ENCODE results near the gene MOB1B. TPM values are rescaled to one million over a fixed set of nuclear protein-coding genes. Genes with fewer than 3 reads are reported as not detected.
"Not testable (repeated sequence)": the region's sequence is repeated elsewhere in the genome, so short reads cannot be mapped to it uniquely, and the experiment has no call there.

MOB1B gene
- total and polyA plus RNA-seq, 2 experiments from 2014 or later: 7.5 to 10.2 TPM

GRCh38 chr4:71009086-71009485 lies 106.9 kb downstream of the MOB1B start:
- DNase-seq: peak; percentile 74
- Histone ChIP-seq H3K4me1 (ENCODE audit: insufficient read depth) (peaks cover 21% of the 10 kb centered on the region), H3K9me2 (ENCODE audit: insufficient read depth) (no peaks in the 10 kb centered on the region), H3K27ac (peak overlapping the region; percentile 54), H3K36me3 (ENCODE audit: low read depth) (no peaks in the 10 kb centered on the region), H3F3A (ENCODE audit: insufficient read depth) (peaks cover 28% of the 10 kb centered on the region), H4K20me1 (ENCODE audit: insufficient read depth) (no peaks in the 10 kb centered on the region), H3K27me3 (replicated peaks; ENCODE audit: insufficient read depth) (no peaks in the 10 kb centered on the region), H3K4me3 (peak overlapping the region; percentile 11; the same call in 1 of the 2 replicates), H3K79me2 (ENCODE audit: insufficient read depth) (peaks cover 69% of the 10 kb centered on the region), H3K9ac (0 out of 2 replicates have a peak overlapping the region, but pooled peaks have one; percentile 7), H3K9me3 (ENCODE audit: low read depth) (no peaks in the 10 kb centered on the region), H3K4me2 (ENCODE audit: unreplicated experiment) (peak overlapping the region; percentile 63), H2AFZ (no peak overlapping the region)
- WGBS, 2 experiments (ENCODE audit: low coverage in 1 of 2, low lambda C conversion rate in 2 of 2, missing lambda C conversion rate in 2 of 2): 22 to 29% methylated on average over 3 of the region's 3 CpGs
- in situ Hi-C loops (cut with MboI): no loop called here
- TF ChIP-seq EZH2phosphoT487 (IDR thresholded peaks at IDR 0.05; ENCODE audit: insufficient read depth, low read depth): no peak
- TF ChIP-seq EZH2 (IDR thresholded peaks at IDR 0.05; ENCODE audit: insufficient read depth, poor library complexity, severe bottlenecking): no peak

GRCh38 chr4:71009890-71010588 lies 107.9 kb downstream of the MOB1B start:
- 0 to 4% methylated on average over 3 of the region's 3 CpGs for WGBS, 2 experiments (ENCODE audit: low coverage in 1 of 2, low lambda C conversion rate in 2 of 2, missing lambda C conversion rate in 2 of 2)
- Histone ChIP-seq H3K79me2 (ENCODE audit: insufficient read depth) (peaks cover 62% of the 10 kb centered on the region), H3K4me2 (ENCODE audit: unreplicated experiment) (peak overlapping the region; percentile 63), H3K27me3 (replicated peaks; ENCODE audit: insufficient read depth) (no peaks in the 10 kb centered on the region), H3K9ac (0 out of 2 replicates have a peak overlapping the region, but pooled peaks have one; percentile 7), H3K9me2 (ENCODE audit: insufficient read depth) (no peaks in the 10 kb centered on the region), H3K27ac (peak overlapping the region; percentile 54), H3K4me1 (ENCODE audit: insufficient read depth) (peaks cover 21% of the 10 kb centered on the region), H3K36me3 (ENCODE audit: low read depth) (no peaks in the 10 kb centered on the region), H3K9me3 (ENCODE audit: low read depth) (no peaks in the 10 kb centered on the region), H3K4me3 (peak overlapping the region; percentile 11; the same call in 1 of the 2 replicates), H3F3A (ENCODE audit: insufficient read depth) (peaks cover 28% of the 10 kb centered on the region), H4K20me1 (ENCODE audit: insufficient read depth) (no peaks in the 10 kb centered on the region), H2AFZ (no peak overlapping the region)
- in situ Hi-C loops (cut with MboI): no loop called here
- no peak for TF ChIP-seq EZH2 (IDR thresholded peaks at IDR 0.05; ENCODE audit: insufficient read depth, poor library complexity, severe bottlenecking)
- no peak for TF ChIP-seq EZH2phosphoT487 (IDR thresholded peaks at IDR 0.05; ENCODE audit: insufficient read depth, low read depth)
- DNase-seq: peak; percentile 63

GRCh38 chr4:71011451-71011850 lies 109.3 kb downstream of the MOB1B start:
- Histone ChIP-seq H3K36me3 (ENCODE audit: low read depth) (no peaks in the 10 kb centered on the region), H2AFZ (no peak overlapping the region), H3K79me2 (ENCODE audit: insufficient read depth) (peaks cover 52% of the 10 kb centered on the region), H3K9me2 (ENCODE audit: insufficient read depth) (no peaks in the 10 kb centered on the region), H3F3A (ENCODE audit: insufficient read depth) (peaks cover 28% of the 10 kb centered on the region), H4K20me1 (ENCODE audit: insufficient read depth) (no peaks in the 10 kb centered on the region), H3K4me2 (ENCODE audit: unreplicated experiment) (no peak overlapping the region), H3K9ac (no peak overlapping the region), H3K4me1 (ENCODE audit: insufficient read depth) (peaks cover 21% of the 10 kb centered on the region), H3K9me3 (ENCODE audit: low read depth) (no peaks in the 10 kb centered on the region), H3K27ac (no peak overlapping the region), H3K4me3 (no peak overlapping the region), H3K27me3 (replicated peaks; ENCODE audit: insufficient read depth) (no peaks in the 10 kb centered on the region)
- WGBS, 2 experiments (ENCODE audit: low coverage in 1 of 2, low lambda C conversion rate in 2 of 2, missing lambda C conversion rate in 2 of 2): 95 to 100% methylated on average over 4 of the region's 4 CpGs
- in situ Hi-C loops (cut with MboI): no loop called here
- no peak for DNase-seq
- TF ChIP-seq EZH2phosphoT487 (IDR thresholded peaks at IDR 0.05; ENCODE audit: insufficient read depth, low read depth) (no peak), EZH2 (IDR thresholded peaks at IDR 0.05; ENCODE audit: insufficient read depth, poor library complexity, severe bottlenecking) (no peak)

GRCh38 chr4:71017391-71017790 lies 115.2 kb downstream of the MOB1B start:
- H3F3A ChIP-seq (ENCODE audit: insufficient read depth); H3K4me1 ChIP-seq (ENCODE audit: insufficient read depth); in situ Hi-C loops (cut with MboI); H3K4me3 ChIP-seq; H3K27me3 ChIP-seq (replicated peaks; ENCODE audit: insufficient read depth); DNase-seq; H3K9me3 ChIP-seq (ENCODE audit: low read depth); H2AFZ ChIP-seq; H4K20me1 ChIP-seq (ENCODE audit: insufficient read depth); H3K9me2 ChIP-seq (ENCODE audit: insufficient read depth); H3K9ac ChIP-seq; H3K4me2 ChIP-seq (ENCODE audit: unreplicated experiment); H3K27ac ChIP-seq; H3K36me3 ChIP-seq (ENCODE audit: low read depth): not testable (repeated sequence)
- WGBS, 2 experiments (ENCODE audit: low coverage in 1 of 2, low lambda C conversion rate in 2 of 2, missing lambda C conversion rate in 2 of 2): 97 to 100% methylated on average over 2 of the region's 2 CpGs
- peaks cover 52% of the 10 kb centered on the region for H3K79me2 ChIP-seq (ENCODE audit: insufficient read depth)

Data from GM23248 (cell line).